NB4 (cell line): ENCODE results near the gene ANO9.

Experiments used
- DNase-seq: peaks from one replicate; pipeline ENCODE4 v3.0.0; 2010; ENCODE audit warnings: low read depth
- H3K4me3 ChIP-seq: one replicate; pipeline ENCODE4 v1.5.1; 2011; ENCODE audit warnings: mild to moderate bottlenecking, low read depth, low read length, moderate library complexity
- MYC ChIP-seq: IDR thresholded peaks from 2 replicates; pipeline ENCODE4 v1.6.1; 2011; ENCODE audit warnings: low read depth, low read length
- POLR2A ChIP-seq: IDR thresholded peaks from 2 replicates; pipeline ENCODE4 v1.6.1; 2011; ENCODE audit warnings: mild to moderate bottlenecking; ENCODE audit not compliant: insufficient read length; ENCODE audit errors: extremely low read depth
- TF ChIP-seq, protein P1 (sequence below): IDR thresholded peaks from one replicate; pipeline ENCODE4 v1.5.1; 2012; ENCODE audit warnings: low read depth, low read length
- TF ChIP-seq, protein P2 (sequence below): IDR thresholded peaks from 2 replicates; pipeline ENCODE4 v1.6.1; 2011; ENCODE audit warnings: low read depth, low read length

ANO9 gene

DNA sequence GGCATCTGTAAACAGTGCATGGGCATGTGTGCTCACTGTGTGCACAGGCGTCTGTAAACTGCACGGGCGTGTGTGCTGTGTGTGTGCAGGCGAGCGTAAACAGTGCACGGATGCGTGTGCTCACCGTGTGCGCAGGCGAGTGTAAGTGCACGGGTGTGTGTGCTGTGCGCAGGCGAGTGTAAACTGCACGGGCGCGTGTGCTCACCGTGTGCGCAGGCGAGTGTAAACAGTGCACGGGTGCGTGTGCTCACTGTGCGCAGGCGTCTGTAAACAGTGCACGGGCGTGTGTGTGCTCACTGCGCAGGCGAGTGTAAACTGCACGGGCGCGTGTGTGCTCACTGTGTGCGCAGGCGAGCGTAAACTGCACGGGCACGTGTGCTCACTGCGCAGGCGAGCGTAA, 42.8 kb upstream of the ANO9 start:
- H3K4me3 ChIP-seq = no peak overlapping the region
- DNase-seq = no peak
- TF ChIP-seq POLR2A (no peak), MYC (no peak)
- TF ChIP-seq, protein P1, sequence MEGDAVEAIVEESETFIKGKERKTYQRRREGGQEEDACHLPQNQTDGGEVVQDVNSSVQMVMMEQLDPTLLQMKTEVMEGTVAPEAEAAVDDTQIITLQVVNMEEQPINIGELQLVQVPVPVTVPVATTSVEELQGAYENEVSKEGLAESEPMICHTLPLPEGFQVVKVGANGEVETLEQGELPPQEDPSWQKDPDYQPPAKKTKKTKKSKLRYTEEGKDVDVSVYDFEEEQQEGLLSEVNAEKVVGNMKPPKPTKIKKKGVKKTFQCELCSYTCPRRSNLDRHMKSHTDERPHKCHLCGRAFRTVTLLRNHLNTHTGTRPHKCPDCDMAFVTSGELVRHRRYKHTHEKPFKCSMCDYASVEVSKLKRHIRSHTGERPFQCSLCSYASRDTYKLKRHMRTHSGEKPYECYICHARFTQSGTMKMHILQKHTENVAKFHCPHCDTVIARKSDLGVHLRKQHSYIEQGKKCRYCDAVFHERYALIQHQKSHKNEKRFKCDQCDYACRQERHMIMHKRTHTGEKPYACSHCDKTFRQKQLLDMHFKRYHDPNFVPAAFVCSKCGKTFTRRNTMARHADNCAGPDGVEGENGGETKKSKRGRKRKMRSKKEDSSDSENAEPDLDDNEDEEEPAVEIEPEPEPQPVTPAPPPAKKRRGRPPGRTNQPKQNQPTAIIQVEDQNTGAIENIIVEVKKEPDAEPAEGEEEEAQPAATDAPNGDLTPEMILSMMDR = no peak
- TF ChIP-seq, protein P2, sequence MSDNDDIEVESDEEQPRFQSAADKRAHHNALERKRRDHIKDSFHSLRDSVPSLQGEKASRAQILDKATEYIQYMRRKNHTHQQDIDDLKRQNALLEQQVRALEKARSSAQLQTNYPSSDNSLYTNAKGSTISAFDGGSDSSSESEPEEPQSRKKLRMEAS = no peak

DNA sequence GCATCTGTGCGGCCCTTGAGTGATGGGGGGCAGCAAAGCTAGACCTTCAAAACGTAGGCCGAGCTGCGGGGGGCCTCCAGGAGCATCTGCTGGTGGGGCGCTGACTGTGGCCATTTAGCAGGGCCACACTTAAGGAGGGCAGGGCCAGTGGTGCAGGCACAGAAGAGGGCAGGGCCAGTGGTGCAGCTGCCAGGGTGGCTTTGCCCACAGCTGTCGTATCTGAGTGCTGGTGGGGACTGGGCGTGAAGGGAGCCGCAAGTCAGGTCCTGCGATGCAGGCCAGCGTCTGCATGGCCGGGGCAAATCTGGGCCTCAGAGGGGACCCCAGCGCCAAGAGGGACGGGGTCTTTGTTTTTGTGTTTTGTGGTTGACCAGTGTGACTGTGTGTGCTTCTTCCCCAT, 37.5 kb upstream of the ANO9 start:
- no peak overlapping the region for H3K4me3 ChIP-seq
- TF ChIP-seq, protein P1 = no peak
- TF ChIP-seq MYC (no peak), POLR2A (no peak)
- TF ChIP-seq, protein P2 = no peak
- DNase-seq = no peak

DNA sequence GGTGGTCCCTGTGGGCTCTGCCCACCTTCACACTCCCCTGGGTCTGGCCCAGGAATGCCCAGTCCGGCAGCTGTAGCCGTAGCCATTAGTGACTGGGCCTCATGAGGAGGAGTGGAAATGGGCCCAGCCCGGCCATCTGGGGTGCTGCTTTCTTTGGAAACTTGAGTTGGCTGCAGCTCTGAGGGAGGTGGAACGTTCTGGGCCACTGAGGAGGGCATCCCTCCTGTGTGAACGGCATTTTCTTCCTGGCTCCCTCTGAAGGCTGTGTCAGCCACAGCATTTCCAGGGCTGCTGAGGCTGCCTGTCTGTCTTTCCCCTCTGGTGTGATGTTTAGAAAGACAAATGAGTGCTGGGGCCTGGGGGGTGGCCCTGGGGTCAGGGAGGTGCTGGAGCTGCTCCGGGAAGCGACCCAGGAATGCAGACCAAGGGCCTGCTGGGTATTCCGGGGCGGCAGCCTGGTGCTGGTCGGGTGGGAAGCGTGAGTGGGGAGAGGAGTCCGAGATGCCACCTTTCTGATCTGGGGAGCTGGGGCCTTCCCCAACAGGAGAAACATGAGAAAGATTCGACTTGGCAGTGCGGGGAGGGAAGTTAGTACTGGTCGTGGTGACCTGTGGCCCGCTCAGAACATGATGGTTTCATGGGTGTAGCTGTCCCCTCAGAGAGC, 35.4 kb upstream of the ANO9 start:
- no peak overlapping the region for H3K4me3 ChIP-seq
- DNase-seq = no peak
- TF ChIP-seq, protein P2 = no peak
- TF ChIP-seq POLR2A = no peak
- TF ChIP-seq MYC = no peak
- TF ChIP-seq, protein P1 = no peak

DNA sequence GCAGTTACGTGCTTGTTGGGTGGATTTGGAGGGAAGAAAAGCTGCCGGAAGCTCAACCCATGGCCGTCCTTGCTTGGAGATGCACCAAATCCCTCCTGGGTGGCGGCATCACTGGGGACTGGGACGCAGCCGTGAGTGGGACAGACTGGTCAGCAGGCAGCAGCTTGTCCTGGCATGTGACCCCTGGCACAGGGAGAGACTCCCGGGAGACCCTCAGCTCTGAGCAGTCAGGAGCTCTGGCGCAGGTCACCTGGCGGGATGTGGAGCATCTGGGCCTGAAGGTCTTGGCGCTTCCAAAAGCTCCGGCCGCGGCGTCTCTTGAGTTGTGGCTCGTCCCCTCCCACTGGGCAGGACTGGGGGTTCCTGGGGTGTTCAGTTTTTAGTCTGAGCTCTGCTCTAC, 34.6 kb upstream of the ANO9 start:
- no peak for DNase-seq
- TF ChIP-seq, protein P1 = no peak
- no peak overlapping the region for H3K4me3 ChIP-seq

DNA sequence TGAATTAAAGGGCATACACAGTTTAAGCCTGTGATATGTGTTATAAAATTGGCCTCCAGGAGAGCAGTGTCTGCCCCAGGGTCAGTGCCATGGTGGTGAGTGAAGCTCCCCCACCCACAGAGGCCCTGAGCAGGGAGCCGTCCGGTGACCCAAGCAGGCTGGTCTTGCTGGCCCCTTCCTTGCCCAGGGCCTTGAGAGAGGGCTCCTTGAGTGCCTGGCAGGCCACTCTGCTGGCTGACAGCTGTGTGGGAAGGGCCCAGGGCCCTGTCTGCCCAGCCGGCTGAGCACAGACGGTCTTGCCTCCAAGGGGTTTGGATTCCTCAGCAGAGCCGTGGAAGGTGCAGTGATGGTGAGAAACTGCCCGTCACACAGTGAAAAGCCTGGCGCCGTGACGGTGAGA, 34.1 kb upstream of the ANO9 start:
- TF ChIP-seq, protein P1 = no peak
- no peak overlapping the region for H3K4me3 ChIP-seq
- DNase-seq = no peak

DNA sequence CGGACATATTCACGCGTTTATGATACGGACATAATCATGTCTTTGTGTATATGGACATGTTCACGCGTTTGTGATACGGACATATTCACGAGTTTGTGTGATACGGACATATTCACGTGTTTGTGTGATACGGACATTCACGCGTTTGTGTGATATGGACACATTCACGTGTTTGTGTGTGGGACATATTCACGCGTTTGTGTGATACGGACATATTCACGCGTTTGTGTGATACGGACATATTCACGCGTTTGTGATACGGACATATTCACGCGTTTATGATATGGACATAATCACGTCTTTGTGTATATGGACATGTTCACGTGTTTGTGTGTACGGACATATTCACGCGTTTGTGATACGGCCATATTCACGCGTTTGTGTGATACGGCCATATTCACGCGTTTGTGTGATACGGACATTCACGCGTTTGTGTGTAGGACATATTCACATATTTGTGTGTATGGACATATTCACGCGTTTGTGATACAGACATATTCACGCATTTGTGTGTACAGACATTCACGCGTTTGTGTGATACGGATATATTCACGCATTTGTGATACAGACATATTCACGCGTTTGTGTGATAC, 33.2 kb upstream of the ANO9 start:
- TF ChIP-seq, protein P1 = no peak
- TF ChIP-seq, protein P2 = no peak
- TF ChIP-seq POLR2A (no peak), MYC (no peak)
- DNase-seq = no peak
- no peak overlapping the region for H3K4me3 ChIP-seq
